Astrocyte of the spinal cord (primary cell): ENCODE data around the gene GAB2.
"Not testable (repeated sequence)": the region's sequence is repeated elsewhere in the genome, so short reads cannot be mapped to it uniquely, and the experiment has no call there.

Source experiments
- DNase-seq: peaks from one replicate; pipeline ENCODE4 v3.0.0; 2011; ENCODE audit warnings: low read depth, low spot score
- H3K4me3 ChIP-seq: 2 replicates; pipeline ENCODE4 v1.5.1; 2011; ENCODE audit warnings: low read depth, mild to moderate bottlenecking, low read length, moderate library complexity
- in situ Hi-C: cut with HindIII; loops from 2 replicates; pipeline ENCODE4 v1.10.0; 2017; ENCODE audit warnings: low sequenced_read_pairs
- TF ChIP-seq, protein P1 (sequence below): IDR thresholded peaks from 2 replicates; pipeline ENCODE4 v1.5.1; 2012; ENCODE audit warnings: low read depth, mild to moderate bottlenecking, low read length, inconsistent platforms

Gene GAB2

DNA sequence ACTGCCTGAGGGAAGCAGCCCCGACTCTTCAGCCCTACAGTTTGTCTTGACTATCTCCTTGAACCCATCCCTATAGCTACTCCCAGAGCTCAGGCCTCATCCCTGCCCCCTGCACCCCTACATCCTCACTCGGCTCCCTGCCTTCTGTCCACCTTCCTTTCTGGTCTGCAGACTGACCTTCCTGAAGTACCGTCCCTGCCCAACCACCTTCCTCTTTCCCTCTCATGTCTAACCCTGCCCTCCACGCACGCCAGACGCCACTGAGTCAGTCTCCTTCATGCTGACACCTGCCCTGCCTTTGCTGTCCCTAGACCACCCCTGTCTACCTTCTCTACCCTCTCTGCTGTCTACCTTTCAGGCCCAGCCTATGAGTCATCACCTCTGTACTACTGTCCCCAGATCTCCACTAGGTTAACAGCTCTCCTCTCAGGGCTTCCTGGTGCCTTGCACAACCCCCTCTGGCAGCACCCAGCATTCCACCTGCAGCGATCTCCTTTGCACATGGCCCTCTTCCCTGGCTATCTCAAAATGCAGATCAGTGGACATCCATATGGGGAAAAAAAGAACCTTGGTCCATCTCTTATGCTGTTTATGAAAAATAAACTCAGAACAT, 238.1 kb downstream of the GAB2 start:
- TF ChIP-seq, protein P1, sequence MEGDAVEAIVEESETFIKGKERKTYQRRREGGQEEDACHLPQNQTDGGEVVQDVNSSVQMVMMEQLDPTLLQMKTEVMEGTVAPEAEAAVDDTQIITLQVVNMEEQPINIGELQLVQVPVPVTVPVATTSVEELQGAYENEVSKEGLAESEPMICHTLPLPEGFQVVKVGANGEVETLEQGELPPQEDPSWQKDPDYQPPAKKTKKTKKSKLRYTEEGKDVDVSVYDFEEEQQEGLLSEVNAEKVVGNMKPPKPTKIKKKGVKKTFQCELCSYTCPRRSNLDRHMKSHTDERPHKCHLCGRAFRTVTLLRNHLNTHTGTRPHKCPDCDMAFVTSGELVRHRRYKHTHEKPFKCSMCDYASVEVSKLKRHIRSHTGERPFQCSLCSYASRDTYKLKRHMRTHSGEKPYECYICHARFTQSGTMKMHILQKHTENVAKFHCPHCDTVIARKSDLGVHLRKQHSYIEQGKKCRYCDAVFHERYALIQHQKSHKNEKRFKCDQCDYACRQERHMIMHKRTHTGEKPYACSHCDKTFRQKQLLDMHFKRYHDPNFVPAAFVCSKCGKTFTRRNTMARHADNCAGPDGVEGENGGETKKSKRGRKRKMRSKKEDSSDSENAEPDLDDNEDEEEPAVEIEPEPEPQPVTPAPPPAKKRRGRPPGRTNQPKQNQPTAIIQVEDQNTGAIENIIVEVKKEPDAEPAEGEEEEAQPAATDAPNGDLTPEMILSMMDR: no peak
- DNase-seq: no peak
- no peak overlapping the region for H3K4me3 ChIP-seq
- in situ Hi-C loops: no loop called here

DNA sequence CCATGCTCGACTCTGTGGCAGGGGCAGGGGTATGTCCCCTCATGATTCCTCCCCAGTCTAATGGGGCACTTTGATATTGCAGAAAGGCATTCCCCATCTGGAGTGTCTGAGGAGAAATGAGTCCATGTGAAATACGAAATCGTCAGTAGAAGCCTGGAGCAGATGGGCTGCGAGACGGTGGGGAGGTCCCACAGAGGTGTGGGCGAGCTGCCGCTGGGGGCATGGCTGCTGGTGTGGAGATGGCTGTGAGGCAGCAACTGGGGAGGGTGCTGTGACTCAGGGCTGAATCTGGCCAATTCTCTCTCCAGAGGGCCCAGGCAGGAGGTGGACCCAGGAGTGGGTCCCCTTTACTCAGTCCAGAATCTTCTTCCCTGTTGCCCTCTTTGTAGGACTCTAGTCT, 240.4 kb downstream of the GAB2 start:
- no peak overlapping the region for H3K4me3 ChIP-seq

GRCh38 chr11:78176605-78177141, 240.9 kb downstream of the GAB2 start:
- TF ChIP-seq, protein P1: no peak

More for the DNA sequence above, 240.4 kb downstream of the GAB2 start:
- in situ Hi-C loops: no loop called here
- no peak for DNase-seq
- TF ChIP-seq, protein P1: no peak

DNA sequence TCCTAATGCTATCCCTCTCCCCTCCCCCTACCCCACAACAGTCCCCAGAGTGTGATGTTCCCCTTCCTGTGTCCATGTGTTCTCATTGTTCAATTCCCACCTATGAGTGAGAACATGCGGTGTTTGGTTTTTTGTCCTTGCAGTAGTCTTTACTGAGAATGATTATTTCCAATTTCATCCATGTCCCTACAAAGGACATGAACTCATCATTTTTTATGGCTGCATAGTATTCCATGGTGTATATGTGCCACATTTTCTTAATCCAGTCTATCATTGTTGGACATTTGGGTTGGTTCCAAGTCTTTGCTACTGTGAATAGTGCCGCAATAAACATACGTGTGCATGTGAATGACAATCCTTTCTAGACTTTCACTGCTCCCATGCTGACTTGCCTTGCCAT, 241.8 kb downstream of the GAB2 start:
- H3K4me3 ChIP-seq, DNase-seq, in situ Hi-C loops: not testable (repeated sequence)

More at GRCh38 chr11:78176605-78177141, 240.9 kb downstream of the GAB2 start:
- no peak for DNase-seq
- no peak overlapping the region for H3K4me3 ChIP-seq
- in situ Hi-C loops: no loop called here

- DNase-seq: no peak
- in situ Hi-C loops: no loop called here
- TF ChIP-seq, protein P1: no peak
- no peak overlapping the region for H3K4me3 ChIP-seq
Measured at GRCh38 chr11:78171951-78172350, 245.7 kb downstream of the GAB2 start.

- TF ChIP-seq, protein P1: no peak
- no peak overlapping the region for H3K4me3 ChIP-seq
- in situ Hi-C loops: no loop called here
- DNase-seq: no peak
Measured at GRCh38 chr11:78170874-78171549, 246.6 kb downstream of the GAB2 start.

- no peak for DNase-seq
- TF ChIP-seq, protein P1: no peak
- in situ Hi-C loops: no loop called here
Measured at GRCh38 chr11:78170413-78170812, 247.2 kb downstream of the GAB2 start.

More at GRCh38 chr11:78170413-78170812, 247.2 kb downstream of the GAB2 start:
- no peak overlapping the region for H3K4me3 ChIP-seq
